Measurements from ENCODE around the gene RSPRY1. TPM values are rescaled to one million over a fixed set of nuclear protein-coding genes. Genes with fewer than 3 reads are reported as not detected.

Gene RSPRY1
- total RNA-seq, 1 donor from 2014 or later: 46.6 TPM

- Histone ChIP-seq H3K9ac (no peak overlapping the region), H3K79me2 (ENCODE audit: low read depth) (peaks cover 32% of the 10 kb centered on the region), H2AFZ (replicated peaks) (no peak overlapping the region), H3F3A (ENCODE audit: low read depth) (peaks cover 3% of the 10 kb centered on the region), H3K4me2 (no peak overlapping the region), H3K27me3 (no peaks in the 10 kb centered on the region), H3K4me3 (no peak overlapping the region), H3K9me3 (ENCODE audit: low read depth) (no peaks in the 10 kb centered on the region), H3K27ac (no peak overlapping the region), H3K36me3 (peaks cover 3% of the 10 kb centered on the region), H3K4me1 (no peaks in the 10 kb centered on the region), H4K20me1 (ENCODE audit: low read depth) (no peaks in the 10 kb centered on the region)
- Mint-ChIP-seq H3K27ac (no peak overlapping the region), H3K4me1 (no peaks in the 10 kb centered on the region), H3K36me3 (peaks cover 29% of the 10 kb centered on the region), H3K4me3 (no peak overlapping the region), H3K27me3 (ENCODE audit: insufficient read depth, low read depth) (peaks cover 2% of the 10 kb centered on the region), H3K9me3 (peaks cover 18% of the 10 kb centered on the region)
- TF ChIP-seq CTCF (IDR thresholded peaks at IDR 0.05): no peak
- TF ChIP-seq EZH2 (IDR thresholded peaks at IDR 0.05): no peak
- no peak for TF ChIP-seq EZH2phosphoT487 (IDR thresholded peaks at IDR 0.05)
- no peak for DNase-seq (ENCODE audit: low spot score)
These were observed 16.2 kb downstream of the RSPRY1 start for GRCh38 chr16:57202095-57202886.

GRCh38 chr16:57203451-57203850 lies 17.3 kb downstream of the RSPRY1 start:
- H3K79me2 ChIP-seq (ENCODE audit: low read depth): peaks cover 21% of the 10 kb centered on the region
- peaks cover 15% of the 10 kb centered on the region for H3K9me3 Mint-ChIP-seq
- H3K36me3 ChIP-seq: peaks cover 3% of the 10 kb centered on the region
- H3K27me3 ChIP-seq: no peaks in the 10 kb centered on the region
- H3K27ac ChIP-seq: no peak overlapping the region
- H3K9ac ChIP-seq: no peak overlapping the region
- no peak overlapping the region for H3K4me2 ChIP-seq
- no peaks in the 10 kb centered on the region for H3K4me1 ChIP-seq
- no peaks in the 10 kb centered on the region for H3K4me1 Mint-ChIP-seq
- no peaks in the 10 kb centered on the region for H3K9me3 ChIP-seq (ENCODE audit: low read depth)
- no peak overlapping the region for H3K27ac Mint-ChIP-seq
- H3K36me3 Mint-ChIP-seq: peaks cover 31% of the 10 kb centered on the region
- peaks cover 3% of the 10 kb centered on the region for H3F3A ChIP-seq (ENCODE audit: low read depth)
- no peak overlapping the region for H3K4me3 Mint-ChIP-seq
- DNase-seq (ENCODE audit: low spot score): no peak
- no peaks in the 10 kb centered on the region for H4K20me1 ChIP-seq (ENCODE audit: low read depth)
- peaks cover 2% of the 10 kb centered on the region for H3K27me3 Mint-ChIP-seq (ENCODE audit: insufficient read depth, low read depth)
- no peak overlapping the region for H2AFZ ChIP-seq (replicated peaks)
- TF ChIP-seq EZH2phosphoT487 (IDR thresholded peaks at IDR 0.05) (no peak), EZH2 (IDR thresholded peaks at IDR 0.05) (no peak), CTCF (IDR thresholded peaks at IDR 0.05) (no peak)
- no peak overlapping the region for H3K4me3 ChIP-seq

GRCh38 chr16:57204675-57205074 lies 18.5 kb downstream of the RSPRY1 start:
- no peaks in the 10 kb centered on the region for H3K27me3 ChIP-seq
- H3K9me3 ChIP-seq (ENCODE audit: low read depth): no peaks in the 10 kb centered on the region
- Mint-ChIP-seq H3K27me3 (ENCODE audit: insufficient read depth, low read depth) (peaks cover 2% of the 10 kb centered on the region), H3K4me1 (no peaks in the 10 kb centered on the region), H3K4me3 (no peak overlapping the region), H3K27ac (no peak overlapping the region), H3K36me3 (peaks cover 24% of the 10 kb centered on the region), H3K9me3 (peaks cover 5% of the 10 kb centered on the region)
- TF ChIP-seq EZH2 (IDR thresholded peaks at IDR 0.05) (no peak), CTCF (IDR thresholded peaks at IDR 0.05) (peak; percentile 25)
- DNase-seq (ENCODE audit: low spot score): peak; percentile 25
- no peak overlapping the region for H3K27ac ChIP-seq
- H3K36me3 ChIP-seq: peaks cover 3% of the 10 kb centered on the region
- peaks cover 3% of the 10 kb centered on the region for H3F3A ChIP-seq (ENCODE audit: low read depth)
- H4K20me1 ChIP-seq (ENCODE audit: low read depth): no peaks in the 10 kb centered on the region
- no peak overlapping the region for H3K9ac ChIP-seq
- H3K4me2 ChIP-seq: no peak overlapping the region
- no peak overlapping the region for H2AFZ ChIP-seq (replicated peaks)
- H3K4me3 ChIP-seq: no peak overlapping the region
- no peaks in the 10 kb centered on the region for H3K4me1 ChIP-seq
- H3K79me2 ChIP-seq (ENCODE audit: low read depth): peaks cover 14% of the 10 kb centered on the region

Data from neural progenitor cell (in vitro differentiated cells).